CD14-positive monocyte (primary cell): ENCODE results near the gene BBS9. TPM values are rescaled to one million over a fixed set of nuclear protein-coding genes. Genes with fewer than 3 reads are reported as not detected.

Experiments
- DNase-seq, 3 donors: peaks; one replicate each; pipeline ENCODE4 v3.0.0-alpha.2; 2011 to 2022
- H2AFZ ChIP-seq: 2 replicates; pipeline ENCODE4 v1.6.0; 2012; ENCODE audit warnings: mild to moderate bottlenecking, low read depth, low read length, inconsistent platforms; ENCODE audit not compliant: insufficient read depth, poor library complexity, severe bottlenecking
- H3K27ac ChIP-seq, 2 donors: 1 replicate in 1 of 2; 2 replicates in 1 of 2; pipeline ENCODE4 v1.5.1; 2012 to 2013; ENCODE audit warnings: low read length in 2 of 2, control low read depth in 1 of 2, inconsistent platforms in 1 of 2, low read depth in 1 of 2, mild to moderate bottlenecking in 1 of 2
- H3K27me3 ChIP-seq, 2 donors: one replicate each; pipeline versions ENCODE4 v1.6.0 to v1.6.1; 2011 to 2013; ENCODE audit warnings: low read length in 2 of 2; ENCODE audit not compliant: control insufficient read depth in 2 of 2, insufficient read depth in 2 of 2
- H3K36me3 ChIP-seq, 2 donors: replicated peaks in 1 of 2; 1 replicate in 1 of 2; 2 replicates in 1 of 2; pipeline versions ENCODE4 v1.5.1 to v1.6.1; 2012 to 2013; ENCODE audit warnings: low read length in 2 of 2, control low read depth in 1 of 2, inconsistent platforms in 1 of 2, mild to moderate bottlenecking in 1 of 2; ENCODE audit not compliant: insufficient read depth in 2 of 2, control insufficient read depth in 1 of 2
- H3K4me1 ChIP-seq, 2 donors: 1 replicate in 1 of 2; 2 replicates in 1 of 2; pipeline versions ENCODE4 v1.5.1 to v1.6.1; 2012 to 2013; ENCODE audit warnings: low read length in 2 of 2, control low read depth in 1 of 2, inconsistent platforms in 1 of 2, mild to moderate bottlenecking in 1 of 2, moderate library complexity in 1 of 2; ENCODE audit not compliant: insufficient read depth in 2 of 2, control insufficient read depth in 1 of 2
- H3K4me2 ChIP-seq: replicated peaks from 2 replicates; pipeline ENCODE3; 2012; ENCODE audit warnings: low read length, moderate library complexity, mild to moderate bottlenecking; ENCODE audit not compliant: poor library complexity, severe bottlenecking; ENCODE audit errors: extremely low read depth
- H3K4me3 ChIP-seq, 3 experiments: fragments of 200-600 bp in 1 of 3; sonication (generic) in 1 of 3; replicated peaks in 1 of 3; 1 replicate in 2 of 3; 2 replicates in 1 of 3; pipeline ENCODE4 v1.5.1; 2011 to 2013; ENCODE audit warnings: low read length in 3 of 3, mild to moderate bottlenecking in 3 of 3, control low read depth in 2 of 3, low read depth in 2 of 3, inconsistent platforms in 1 of 3, moderate library complexity in 1 of 3
- H3K79me2 ChIP-seq: 2 replicates; pipeline ENCODE4 v1.6.0; 2012; ENCODE audit warnings: mild to moderate bottlenecking, control low read depth, inconsistent platforms, low read length, moderate library complexity; ENCODE audit not compliant: insufficient read depth
- H3K9ac ChIP-seq: 2 replicates; pipeline ENCODE4 v1.6.0; 2017; ENCODE audit warnings: low read length, mild to moderate bottlenecking; ENCODE audit not compliant: insufficient read depth, poor library complexity, severe bottlenecking
- H3K9me3 ChIP-seq, 2 donors: replicated peaks in 1 of 2; 1 replicate in 1 of 2; 2 replicates in 1 of 2; pipeline versions ENCODE4 v1.5.1 to v1.6.1; 2012 to 2013; ENCODE audit warnings: low read length in 2 of 2, control low read depth in 1 of 2; ENCODE audit not compliant: control insufficient read depth in 1 of 2, insufficient read depth in 1 of 2
- H4K20me1 ChIP-seq: 2 replicates; pipeline ENCODE4 v1.6.0; 2012; ENCODE audit warnings: mild to moderate bottlenecking, low read length, control low read depth, moderate library complexity; ENCODE audit not compliant: insufficient read depth
- H3K27ac Mint-ChIP-seq, 7 donors: one replicate each; pipeline ENCODE4 v1.8.0; 2020; ENCODE audit warnings: mild to moderate bottlenecking in 7 of 7, mixed read lengths in 7 of 7, moderate library complexity in 6 of 7, inconsistent platforms in 2 of 7
- H3K27me3 Mint-ChIP-seq, 3 donors: one replicate each; pipeline ENCODE4 v1.8.0; 2021 to 2022; ENCODE audit warnings: low read depth in 3 of 3, mild to moderate bottlenecking in 3 of 3, mixed read lengths in 3 of 3, moderate library complexity in 3 of 3, inconsistent platforms in 1 of 3
- H3K36me3 Mint-ChIP-seq, 2 donors: one replicate each; pipeline ENCODE4 v1.8.0; 2020; ENCODE audit warnings: mixed read lengths in 2 of 2, inconsistent platforms in 1 of 2, mild to moderate bottlenecking in 1 of 2
- H3K4me1 Mint-ChIP-seq: one replicate; pipeline ENCODE4 v1.8.0; 2020; ENCODE audit warnings: mild to moderate bottlenecking, mixed read lengths
- H3K4me3 Mint-ChIP-seq, 2 donors: one replicate each; pipeline ENCODE4 v1.8.0; 2020; ENCODE audit warnings: mild to moderate bottlenecking in 2 of 2, mixed read lengths in 2 of 2, moderate library complexity in 1 of 2
- H3K9me3 Mint-ChIP-seq, 7 donors: one replicate each; pipeline ENCODE4 v1.8.0; 2020 to 2022; ENCODE audit warnings: mixed read lengths in 7 of 7, mild to moderate bottlenecking in 6 of 7, moderate library complexity in 6 of 7, inconsistent platforms in 2 of 7
- CTCF ChIP-seq: fragments of 200-600 bp; IDR thresholded peaks from one replicate; pipeline ENCODE4 v1.8.0; 2022; ENCODE audit warnings: antibody characterized with exemption, mild to moderate bottlenecking
- intact Hi-C, 2 donors: fragments of 100-400 bp; cut with micrococcal nuclease; formaldehyde crosslinking; loops; one replicate each; pipeline versions ENCODE4 v1.15.0 to v1.15.1; 2023
- polyA plus RNA-seq, 3 donors: library from polyadenylated mRNA; depleted of rRNA in 1 of 3; unstranded in 2 of 3; stranded (reverse) in 1 of 3; fragments of 300-500 nt in 2 of 3; fragments of >200 nt in 1 of 3; fragmentation: Illumina TruSeq in 2 of 3; gene quantifications; 1 replicate in 2 of 3; 2 replicates in 1 of 3; pipeline ENCODE4 v1.2.3, GENCODE V29; 2012 to 2021

The BBS9 gene
- polyA plus RNA-seq, 3 donors, result 4.9 to 7.5 (median 6.8) TPM

GRCh38 chr7:33251301-33251700 is 121.9 kb downstream of the BBS9 start:
- Histone ChIP-seq H4K20me1 (no peaks in the 10 kb centered on the region), H3K4me3 (no peak overlapping the region), H3K4me2 (no peak overlapping the region), H3K4me1 (no peaks in the 10 kb centered on the region), H3K9me3 (no peaks in the 10 kb centered on the region), H3K27ac (no peak overlapping the region), H3K79me2 (no peaks in the 10 kb centered on the region), H2AFZ (no peak overlapping the region), H3K27me3 (no peaks in the 10 kb centered on the region), H3K36me3 (no peaks in the 10 kb centered on the region), H3K9ac (no peak overlapping the region)
- intact Hi-C loops, result no loop called here
- no peak for TF ChIP-seq CTCF
- Mint-ChIP-seq H3K4me3 (no peak overlapping the region), H3K27me3 (peaks cover 0 to 3% (median 0%) of the 10 kb centered on the region in 3 donors), H3K36me3 (no peaks in the 10 kb centered on the region), H3K9me3 (peaks cover 0 to 5% (median 0%) of the 10 kb centered on the region in 7 donors), H3K27ac (no peak overlapping the region), H3K4me1 (no peaks in the 10 kb centered on the region)
- DNase-seq, result no peak

DNA sequence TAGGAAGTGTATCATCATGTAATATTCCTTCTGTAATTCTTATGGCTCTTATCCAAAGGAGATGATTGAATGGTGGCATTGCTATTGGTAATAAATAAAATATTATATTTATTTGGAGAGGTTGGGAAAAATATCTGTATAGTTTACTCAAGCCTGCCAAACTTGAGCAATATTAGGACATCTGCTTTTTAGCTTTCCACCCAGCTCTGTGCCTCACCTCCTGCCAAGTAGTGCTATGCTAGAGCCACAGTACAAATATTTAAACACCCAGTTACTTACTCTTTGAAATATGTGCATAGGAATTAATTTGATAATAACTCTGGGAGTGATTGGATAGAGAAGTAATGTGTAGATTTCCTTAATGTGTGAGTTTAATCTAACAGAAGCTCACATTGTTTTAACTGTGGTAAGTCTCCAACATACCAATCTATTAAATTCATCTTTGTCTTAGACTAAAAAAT is 129.2 kb downstream of the BBS9 start:
- Histone ChIP-seq H2AFZ (no peak overlapping the region), H3K27me3 (no peaks in the 10 kb centered on the region), H4K20me1 (no peaks in the 10 kb centered on the region), H3K4me2 (no peak overlapping the region), H3K79me2 (no peaks in the 10 kb centered on the region), H3K4me3 (no peak overlapping the region), H3K4me1 (no peaks in the 10 kb centered on the region), H3K27ac (no peak overlapping the region), H3K36me3 (no peaks in the 10 kb centered on the region), H3K9ac (no peak overlapping the region), H3K9me3 (no peaks in the 10 kb centered on the region)
- Mint-ChIP-seq H3K36me3 (no peaks in the 10 kb centered on the region), H3K27ac (peak overlapping the region in 1 of 7 donors; percentile 25), H3K4me1 (no peaks in the 10 kb centered on the region), H3K27me3 (peaks cover 0 to 1% (median 0%) of the 10 kb centered on the region in 3 donors), H3K4me3 (no peak overlapping the region), H3K9me3 (no peaks in the 10 kb centered on the region)
- intact Hi-C loops, result no loop called here
- no peak for TF ChIP-seq CTCF
- no peak for DNase-seq
